Omental fat pad (tissue), 4 donors: ENCODE data around the gene TMEM231. TPM values are rescaled to one million over a fixed set of nuclear protein-coding genes. Genes with fewer than 3 reads are reported as not detected.

Experiments
- ATAC-seq: fragments of 150-250 bp; one replicate; pipeline ENCODE4 v1.9.1; 2016; ENCODE audit warnings: mild to moderate bottlenecking, moderate library complexity; ENCODE audit not compliant: low FRiP score
- DNase-seq: peaks from one replicate; pipeline ENCODE4 v3.0.0-alpha.2; 2019; ENCODE audit warnings: low spot score
- total RNA-seq, 4 donors: library from RNA; depleted of rRNA; stranded (reverse); fragments of >200 nt; gene quantifications; one replicate each; pipeline ENCODE4 v1.1.0, GENCODE V29; 2016
- TF ChIP-seq, protein P1 (sequence below), 3 donors: fragments of 450-650 bp; IDR thresholded peaks; one replicate each; pipeline ENCODE4 v1.5.1; 2016 to 2017; ENCODE audit warnings: antibody characterized with exemption in 3 of 3, mild to moderate bottlenecking in 3 of 3, moderate library complexity in 2 of 3

TMEM231 gene
- total RNA-seq, 4 donors from 2014 or later: 3.9 to 9.2 (median 7.0) TPM

DNA sequence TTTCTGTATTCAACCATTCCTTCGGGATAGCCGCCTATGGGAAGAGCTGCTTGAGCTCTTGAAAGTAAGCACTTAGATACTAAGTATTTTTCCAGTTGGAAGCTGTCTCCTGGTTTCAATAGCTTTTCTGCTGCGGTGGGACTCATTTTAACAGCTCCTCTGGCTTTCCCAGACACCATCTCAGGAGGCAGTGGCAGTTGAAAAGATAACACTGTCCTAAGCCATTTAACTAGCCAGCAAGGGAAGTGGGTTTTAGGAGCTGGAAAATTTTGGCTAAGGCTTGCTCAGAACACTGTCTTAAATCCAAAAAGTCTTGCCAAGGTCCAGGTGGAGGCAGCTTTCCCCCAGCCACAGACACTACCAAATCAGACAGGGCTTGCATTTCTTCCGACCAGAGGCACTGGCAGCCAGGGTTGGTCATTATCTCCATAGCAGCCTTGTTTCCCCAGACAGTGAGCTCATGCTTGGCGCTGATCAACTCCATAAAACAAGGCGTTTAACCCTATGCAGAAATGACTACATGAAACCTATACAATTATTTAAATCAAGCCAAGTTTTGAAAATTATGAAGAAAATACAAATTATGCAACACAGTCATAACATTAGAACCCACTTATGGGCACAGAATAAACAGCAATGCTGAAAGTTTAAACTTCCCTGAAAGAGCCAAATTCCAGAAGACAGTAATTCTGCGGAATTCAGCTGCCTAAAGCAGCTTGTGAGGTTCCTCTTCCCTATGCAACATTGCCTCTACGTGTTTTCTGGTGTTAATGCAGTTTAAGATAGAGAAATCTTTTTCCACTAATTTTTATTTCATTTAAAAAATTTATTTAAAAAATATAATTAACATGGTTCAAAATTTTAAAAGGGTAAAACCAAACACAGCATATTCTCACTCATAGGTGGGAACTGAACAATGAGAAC, 35.1 kb upstream of the TMEM231 start:
- ATAC-seq: peak; percentile 73
- TF ChIP-seq, protein P1, sequence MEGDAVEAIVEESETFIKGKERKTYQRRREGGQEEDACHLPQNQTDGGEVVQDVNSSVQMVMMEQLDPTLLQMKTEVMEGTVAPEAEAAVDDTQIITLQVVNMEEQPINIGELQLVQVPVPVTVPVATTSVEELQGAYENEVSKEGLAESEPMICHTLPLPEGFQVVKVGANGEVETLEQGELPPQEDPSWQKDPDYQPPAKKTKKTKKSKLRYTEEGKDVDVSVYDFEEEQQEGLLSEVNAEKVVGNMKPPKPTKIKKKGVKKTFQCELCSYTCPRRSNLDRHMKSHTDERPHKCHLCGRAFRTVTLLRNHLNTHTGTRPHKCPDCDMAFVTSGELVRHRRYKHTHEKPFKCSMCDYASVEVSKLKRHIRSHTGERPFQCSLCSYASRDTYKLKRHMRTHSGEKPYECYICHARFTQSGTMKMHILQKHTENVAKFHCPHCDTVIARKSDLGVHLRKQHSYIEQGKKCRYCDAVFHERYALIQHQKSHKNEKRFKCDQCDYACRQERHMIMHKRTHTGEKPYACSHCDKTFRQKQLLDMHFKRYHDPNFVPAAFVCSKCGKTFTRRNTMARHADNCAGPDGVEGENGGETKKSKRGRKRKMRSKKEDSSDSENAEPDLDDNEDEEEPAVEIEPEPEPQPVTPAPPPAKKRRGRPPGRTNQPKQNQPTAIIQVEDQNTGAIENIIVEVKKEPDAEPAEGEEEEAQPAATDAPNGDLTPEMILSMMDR (IDR thresholded peaks at IDR 0.05): no peak
- no peak for DNase-seq

DNA sequence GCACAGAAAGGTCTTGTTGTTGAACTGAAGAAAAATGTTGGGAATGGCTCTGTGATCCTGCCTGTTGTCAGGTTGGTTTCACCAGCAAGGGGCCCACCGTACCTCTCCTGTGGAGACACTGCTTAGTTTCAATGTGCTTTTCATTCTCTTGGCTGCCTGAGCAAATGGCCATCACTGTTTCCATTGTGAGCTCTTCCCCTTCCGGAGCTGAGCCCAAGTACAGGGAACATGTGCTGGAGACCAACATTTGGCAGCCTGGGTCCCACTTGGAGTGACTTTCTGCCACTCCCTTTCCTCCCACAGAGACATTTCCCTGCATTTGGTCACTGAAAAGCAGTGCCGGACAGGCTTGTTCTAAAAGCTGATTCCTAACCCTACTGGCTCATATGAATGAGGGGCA, 33.3 kb upstream of the TMEM231 start:
- TF ChIP-seq, protein P1 (IDR thresholded peaks at IDR 0.05): no peak
- DNase-seq (no peak), ATAC-seq (no peak)

DNA sequence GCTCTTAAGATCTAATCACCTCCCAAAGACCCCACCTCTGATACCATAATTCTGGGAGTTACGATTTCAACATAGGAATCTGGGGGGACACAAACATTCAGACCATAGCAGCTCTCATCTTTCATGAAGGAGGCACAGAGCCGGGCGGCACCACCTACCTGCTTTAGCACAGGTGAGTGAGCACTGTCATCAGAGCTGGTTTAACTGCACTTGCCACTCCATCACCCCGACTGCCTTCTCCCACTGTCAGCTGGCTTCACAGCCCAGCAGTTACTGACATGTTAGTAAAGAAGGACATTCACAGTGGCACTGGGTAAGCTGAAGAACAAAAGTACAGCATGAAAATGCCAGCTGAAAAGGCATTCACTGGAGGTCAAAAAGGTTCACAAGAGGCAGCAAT, 32.7 kb upstream of the TMEM231 start:
- ATAC-seq: no peak
- TF ChIP-seq, protein P1 (IDR thresholded peaks at IDR 0.05): no peak
- DNase-seq: no peak

DNA sequence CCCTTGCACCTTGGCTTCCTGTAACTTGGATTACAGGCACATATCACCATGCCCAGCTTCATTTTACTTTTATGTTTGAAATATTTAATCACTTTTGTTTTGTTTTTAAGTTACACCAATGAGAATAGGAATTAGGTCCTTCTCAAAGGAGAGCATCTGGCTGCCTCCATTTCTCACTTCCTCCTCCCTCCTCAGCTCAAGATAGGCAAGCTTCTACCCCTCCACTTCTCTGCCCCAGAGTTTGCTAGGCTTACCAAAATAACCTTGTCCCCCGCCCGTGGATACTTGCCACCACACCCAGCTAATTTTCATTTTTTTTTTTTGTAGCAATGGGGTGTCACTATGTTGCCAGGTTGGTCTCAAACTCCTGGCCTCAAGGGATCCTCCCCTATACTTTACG, 28.1 kb upstream of the TMEM231 start:
- no peak for ATAC-seq
- DNase-seq: no peak
- TF ChIP-seq, protein P1 (IDR thresholded peaks at IDR 0.05): no peak

DNA sequence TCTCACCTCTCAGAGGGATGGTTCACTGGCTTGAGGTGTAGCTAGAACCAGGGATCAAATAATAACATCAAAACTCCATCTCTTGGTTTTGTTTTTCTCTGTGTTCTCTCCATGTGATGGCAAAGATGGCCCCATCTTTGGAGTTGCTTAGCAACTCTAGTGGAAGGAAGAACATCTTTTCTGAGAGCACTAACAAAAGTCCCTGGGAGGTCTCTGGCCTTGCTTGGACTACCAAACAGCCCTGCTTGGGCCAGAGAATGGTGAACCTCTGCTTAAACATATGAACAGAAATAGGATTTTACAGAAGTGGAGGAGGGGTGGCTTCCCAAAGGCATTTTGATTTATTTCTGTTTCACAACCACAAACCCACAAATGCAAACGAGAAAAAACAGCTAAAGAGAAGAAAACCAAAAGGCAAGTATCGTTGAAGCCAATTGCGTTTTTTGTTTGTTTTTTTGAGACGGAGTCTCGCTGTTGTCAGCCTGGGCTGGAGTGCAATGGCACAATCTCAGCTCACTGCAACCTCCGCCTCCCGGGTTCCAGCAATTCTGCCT, 23.3 kb upstream of the TMEM231 start:
- DNase-seq (no peak), ATAC-seq (no peak)
- TF ChIP-seq, protein P1 (IDR thresholded peaks at IDR 0.05): no peak

DNA sequence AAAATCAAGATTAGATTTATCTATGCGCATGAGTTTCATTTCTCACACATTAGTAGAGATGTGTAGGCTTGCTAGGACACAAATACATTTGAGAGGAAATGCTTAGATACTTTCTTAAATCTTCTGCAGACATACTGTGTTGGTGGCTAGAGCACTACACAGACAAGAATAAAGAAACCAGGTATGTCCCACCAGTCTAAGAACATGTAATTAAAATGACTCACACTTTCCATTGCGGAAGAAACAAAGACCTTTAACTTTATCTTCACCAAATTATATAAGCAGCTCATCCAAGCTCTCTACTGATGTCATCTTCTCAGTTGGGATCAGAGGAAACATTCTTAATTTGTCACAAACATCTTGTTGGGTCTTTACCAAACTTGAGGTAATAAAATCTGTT, 22.7 kb upstream of the TMEM231 start:
- no peak for ATAC-seq
- TF ChIP-seq, protein P1 (IDR thresholded peaks at IDR 0.05): no peak
- no peak for DNase-seq

DNA sequence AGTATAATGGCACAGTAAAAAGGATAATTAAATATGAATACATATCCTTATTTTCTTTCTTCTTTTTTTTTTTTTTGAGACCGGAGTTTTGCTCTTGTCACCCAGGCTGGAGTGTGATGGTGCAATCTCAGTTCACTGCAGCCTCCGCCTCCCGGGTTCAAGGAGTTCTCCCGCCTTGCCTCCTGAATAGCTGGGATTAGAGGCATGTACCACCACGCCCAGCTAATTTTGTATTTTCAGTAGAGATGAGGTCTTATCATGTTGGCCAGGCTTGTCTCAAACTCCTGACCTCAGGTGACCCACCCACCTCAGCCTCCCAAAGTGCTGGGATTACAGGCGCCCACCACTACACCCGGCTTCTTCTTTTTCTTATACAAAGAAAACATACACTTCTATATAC, 22.2 kb upstream of the TMEM231 start:
- DNase-seq (no peak), ATAC-seq (no peak)
- TF ChIP-seq, protein P1 (IDR thresholded peaks at IDR 0.05): no peak
